Adipose tissue (tissue), 3 donors: Measurements from ENCODE around the gene WDR55. TPM values are rescaled to one million over a fixed set of nuclear protein-coding genes. Genes with fewer than 3 reads are reported as not detected.
"Not testable (repeated sequence)": the region's sequence is repeated elsewhere in the genome, so short reads cannot be mapped to it uniquely, and the experiment has no call there.

Experiments used
- H3K27ac ChIP-seq: one replicate; pipeline ENCODE4 v1.5.1; 2013; ENCODE audit warnings: low read depth, low read length
- WGBS, 3 donors: extraction: QIAGEN DNeasy Blood & Tissue Kit; methylation state at CpG; one replicate each; pipeline ENCODE4 v1.1.7; 2013; 5-methylcytosine and 5-hydroxymethylcytosine counted together
- polyA plus RNA-seq, 3 donors: library from polyadenylated mRNA; stranded (reverse); fragments of 200-250 nt; gene quantifications; one replicate each; pipeline ENCODE4 v1.2.3, GENCODE V29; 2013
- donor health status: healthy with polysubstance abuse.
- donor health status: Bipolar disorder and iron deficiency.
- donor health status: healthy.

The WDR55 gene
- polyA plus RNA-seq, 3 donors: 12.1 to 16.9 (median 15.7) TPM

DNA sequence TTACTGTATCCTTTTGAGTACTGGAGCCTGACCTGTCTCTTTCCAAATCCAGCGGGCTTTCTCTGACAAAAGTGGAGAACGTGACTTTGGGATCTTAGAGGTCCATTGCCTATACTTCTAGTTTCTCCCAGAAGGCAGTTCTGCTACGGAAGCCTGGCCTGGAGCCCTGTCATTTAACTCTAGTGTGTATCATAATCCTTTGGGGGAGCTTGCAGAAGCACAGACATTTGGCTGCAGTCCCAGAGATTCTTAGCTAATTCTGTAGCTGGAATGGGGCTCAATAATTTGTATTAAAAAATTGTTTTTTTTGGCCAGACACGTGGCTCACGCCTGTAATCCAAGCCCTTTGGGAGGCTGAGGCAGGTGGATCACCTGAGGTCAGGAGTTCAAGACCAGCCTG, 29.6 kb downstream of the WDR55 start:
- 55 to 65% (median 64%) methylated on average over 5 of the region's 5 CpGs for WGBS, 3 donors
- H3K27ac ChIP-seq: no peak overlapping the region

- WGBS, 3 donors: 86 to 94% (median 87%) methylated on average over 4 of the region's 4 CpGs
- no peak overlapping the region for H3K27ac ChIP-seq
Observed at GRCh38 chr5:140696891-140697492, 32.3 kb downstream of the WDR55 start.

- WGBS, 3 donors: 2 to 3% (median 2%) methylated on average over 44 of the region's 44 CpGs
- H3K27ac ChIP-seq: no peak within 1 kb of the TSS
Observed at GRCh38 chr5:140700177-140701144, 35.8 kb downstream of the WDR55 start, which contains the start of gene ZMAT2. ZMAT2 (plus strand) TSS chr5:140700447; CDS start chr5:140700461, 14 bp downstream.

DNA sequence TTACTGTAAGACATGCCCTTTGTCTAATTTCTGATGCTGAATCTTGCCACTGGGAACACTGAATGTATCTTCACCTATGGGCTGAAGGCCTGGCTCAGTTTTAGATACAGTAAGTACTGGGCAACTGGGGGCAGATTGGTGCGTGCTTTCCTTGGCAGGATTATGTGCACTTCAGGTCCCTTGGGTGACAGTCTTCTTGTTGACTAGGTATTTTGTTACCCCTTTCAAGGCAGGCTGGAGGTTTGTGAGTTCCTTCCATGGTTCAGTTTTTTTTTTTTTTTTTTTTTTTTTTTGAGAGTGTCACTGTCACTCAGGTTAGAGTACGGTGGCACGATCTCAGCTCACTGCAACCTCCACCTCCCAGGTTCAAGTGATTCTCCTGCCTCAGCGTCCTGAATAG, 43.1 kb downstream of the WDR55 start:
- WGBS, 3 donors: 87 to 93% (median 92%) methylated on average over 4 of the region's 4 CpGs
- no peak overlapping the region for H3K27ac ChIP-seq

DNA sequence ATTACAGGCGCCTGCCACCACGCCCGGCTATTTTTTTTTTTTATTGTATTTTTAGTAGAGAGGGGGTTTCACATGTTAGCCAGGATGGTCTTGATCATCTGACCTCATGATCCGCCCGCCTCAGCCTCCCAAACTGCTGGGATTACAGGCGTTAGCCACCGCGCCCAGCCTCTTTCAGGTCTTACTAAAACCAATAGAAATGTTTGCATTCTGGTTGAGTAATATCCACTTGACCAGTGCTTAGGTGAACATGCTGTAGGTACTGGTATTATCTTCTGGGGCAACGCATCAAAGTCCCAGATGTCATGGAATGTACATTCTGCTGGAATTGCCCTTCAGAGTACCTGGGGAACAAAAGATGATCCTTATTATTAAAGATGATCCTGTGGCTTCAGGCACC, 44.1 kb downstream of the WDR55 start:
- not testable (repeated sequence) for H3K27ac ChIP-seq
- 94 to 97% (median 96%) methylated on average over 9 of the region's 9 CpGs for WGBS, 3 donors

GRCh38 chr5:140710899-140711552, 46.3 kb downstream of the WDR55 start:
- peak overlapping the region; percentile 38 for H3K27ac ChIP-seq
- WGBS, 3 donors: 0 to 1% (median 0%) methylated on average over 27 of the region's 27 CpGs

DNA sequence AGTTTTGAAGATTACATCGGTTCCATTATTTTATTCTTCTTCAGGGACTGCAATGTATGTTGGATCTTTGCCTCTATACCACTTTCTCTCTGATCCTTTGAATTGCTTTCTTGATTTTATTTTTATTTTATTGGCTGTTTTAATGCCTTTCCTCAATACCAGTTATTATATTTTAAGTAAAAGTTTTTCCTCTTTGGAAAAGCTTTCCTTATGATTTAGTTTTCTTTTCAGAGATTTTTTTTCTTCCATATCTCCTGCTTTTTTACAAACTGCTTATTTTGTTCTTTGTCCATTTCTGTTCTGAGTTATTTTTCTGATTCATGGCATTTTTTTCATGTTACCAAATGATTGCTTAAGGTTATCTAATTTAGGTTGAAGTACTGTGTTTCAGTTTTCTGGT, 47.1 kb downstream of the WDR55 start:
- H3K27ac ChIP-seq: no peak overlapping the region
- WGBS, 3 donors: 80 to 88% (median 87%) methylated on average over 1 of the region's 1 CpG

- no peak overlapping the region for H3K27ac ChIP-seq
- WGBS, 3 donors: 82 to 91% (median 89%) methylated on average over 1 of the region's 1 CpG
Observed at GRCh38 chr5:140713562-140714094, 48.9 kb downstream of the WDR55 start.

GRCh38 chr5:140716238-140716637, 51.5 kb downstream of the WDR55 start:
- WGBS, 3 donors: 89 to 99% (median 96%) methylated on average over 2 of the region's 2 CpGs
- H3K27ac ChIP-seq: not testable (repeated sequence)

DNA sequence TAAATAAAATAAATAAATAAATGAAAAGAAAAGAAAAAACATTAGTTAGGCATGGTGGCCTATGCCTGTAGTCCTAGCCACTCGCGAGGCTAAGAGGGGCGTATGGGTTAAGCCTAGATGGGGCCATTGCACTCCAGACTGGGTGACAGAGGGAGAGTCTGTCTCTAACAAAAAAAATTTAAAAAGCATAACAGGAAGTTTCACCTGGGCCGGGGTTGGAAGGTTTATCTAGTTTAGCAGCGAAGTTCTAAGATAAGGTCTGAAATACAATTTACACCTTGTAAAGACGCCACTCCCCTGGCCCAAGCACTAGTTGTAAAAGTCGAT, 53.5 kb downstream of the WDR55 start:
- H3K27ac ChIP-seq: no peak overlapping the region
- 60 to 87% (median 85%) methylated on average over 7 of the region's 7 CpGs for WGBS, 3 donors

- WGBS, 3 donors: 47 to 55% (median 54%) methylated on average over 6 of the region's 6 CpGs
- not testable (repeated sequence) for H3K27ac ChIP-seq
Observed at GRCh38 chr5:140720738-140721137, 56.0 kb downstream of the WDR55 start.

GRCh38 chr5:140721395-140721794, 56.7 kb downstream of the WDR55 start:
- 69 to 84% (median 81%) methylated on average over 5 of the region's 5 CpGs for WGBS, 3 donors

More at GRCh38 chr5:140721395-140721794, 56.7 kb downstream of the WDR55 start:
- H3K27ac ChIP-seq: not testable (repeated sequence)

Other genes starting within 250 kb of the WDR55 start
- 10 to 100 TPM; 32.4 to 75.8 (median 40.6) TPM for gene EIF4EBP3, start 117.2 kb upstream of the WDR55 start, polyA plus RNA-seq
- 10 to 100 TPM in 2 of 3 donors, 1 to 10 TPM in 1; 9.6 to 33.1 (median 30.2) TPM for gene SRA1, start 107.4 kb upstream of the WDR55 start, polyA plus RNA-seq
- gene APBB3, start 100.3 kb upstream of the WDR55 start, polyA plus RNA-seq: 10 to 100 TPM; 18.5 to 24.3 (median 22.2) TPM
- gene SLC35A4, start 100.1 kb upstream of the WDR55 start, polyA plus RNA-seq: 10 to 100 TPM; 31.2 to 65.9 (median 43.5) TPM
- gene CD14, start 31.7 kb upstream of the WDR55 start, polyA plus RNA-seq: 100 to 1,000 TPM in 1 of 3 donors, 10 to 100 TPM in 2; 14.1 to 162 (median 73.4) TPM
- 10 to 100 TPM; 12.6 to 18.7 (median 17.5) TPM for gene TMCO6, start 25.5 kb upstream of the WDR55 start, polyA plus RNA-seq
- 100 to 1,000 TPM in 2 of 3 donors, 10 to 100 TPM in 1; 89.9 to 200 (median 187) TPM for gene NDUFA2, start 17.3 kb upstream of the WDR55 start, polyA plus RNA-seq
- gene IK, start 17.1 kb upstream of the WDR55 start, polyA plus RNA-seq: 10 to 100 TPM; 39.8 to 70.2 (median 65.8) TPM
- gene DND1, start 8.7 kb downstream of the WDR55 start, polyA plus RNA-seq: 1 to 10 TPM in 1 of 3 donors, under 1 TPM in 2; 0.68 to 1.4 (median 0.79) TPM
- 10 to 100 TPM; 34.8 to 46.7 (median 44.6) TPM for gene HARS1, start 26.5 kb downstream of the WDR55 start, polyA plus RNA-seq
- 10 to 100 TPM; 12.0 to 14.5 (median 12.1) TPM for gene HARS2, start 26.6 kb downstream of the WDR55 start, polyA plus RNA-seq
- gene ZMAT2, start 35.5 kb downstream of the WDR55 start, polyA plus RNA-seq: 10 to 100 TPM; 26.8 to 91.7 (median 67.9) TPM
- under 1 TPM in 2 of 3 donors, not detected in 1; 0.03 to 0.11 TPM for gene PCDHA1, start 121.2 kb downstream of the WDR55 start, polyA plus RNA-seq
- gene PCDHA2, start 129.9 kb downstream of the WDR55 start, polyA plus RNA-seq: under 1 TPM in 2 of 3 donors, not detected in 1; 0.03 to 0.09 TPM
- under 1 TPM; 0.11 to 0.52 (median 0.12) TPM for gene PCDHA3, start 136.2 kb downstream of the WDR55 start, polyA plus RNA-seq
- gene PCDHA4, start 142.2 kb downstream of the WDR55 start, polyA plus RNA-seq: 1 to 10 TPM in 1 of 3 donors, under 1 TPM in 2; under 0.01 to 1.7 (median 0.04) TPM
- under 1 TPM; 0.06 to 0.13 (median 0.11) TPM for gene PCDHA5, start 156.7 kb downstream of the WDR55 start, polyA plus RNA-seq
- under 1 TPM in 2 of 3 donors, not detected in 1; 0.10 to 0.49 TPM for gene PCDHA6, start 163.1 kb downstream of the WDR55 start, polyA plus RNA-seq
- under 1 TPM; 0.10 to 0.22 (median 0.14) TPM for gene PCDHA7, start 169.4 kb downstream of the WDR55 start, polyA plus RNA-seq
- gene PCDHA8, start 176.3 kb downstream of the WDR55 start, polyA plus RNA-seq: under 1 TPM in 2 of 3 donors, not detected in 1; 0.01 to 0.07 TPM
- under 1 TPM in 1 of 3 donors, not detected in 2; 0.02 TPM for gene PCDHA9, start 183.5 kb downstream of the WDR55 start, polyA plus RNA-seq
- under 1 TPM in 2 of 3 donors, not detected in 1; 0.11 to 0.17 TPM for gene PCDHA10, start 191.0 kb downstream of the WDR55 start, polyA plus RNA-seq
- under 1 TPM in 2 of 3 donors, not detected in 1; 0.03 to 0.15 TPM for gene PCDHA11, start 204.1 kb downstream of the WDR55 start, polyA plus RNA-seq
- gene PCDHA12, start 210.4 kb downstream of the WDR55 start, polyA plus RNA-seq: under 1 TPM in 2 of 3 donors, not detected in 1; 0.03 to 0.21 TPM
- under 1 TPM; 0.11 to 0.25 (median 0.16) TPM for gene PCDHA13, start 217.2 kb downstream of the WDR55 start, polyA plus RNA-seq